HEK293T (cell line): Measurements from ENCODE around the gene FAM53C.

Experiments used
- CTCF ChIA-PET: fragments of 350-600 bp; formaldehyde crosslinking; extraction: SDS; loops from one replicate; lab custom pipeline; 2021; ENCODE audit warnings: antibody characterized with exemption, inconsistent platforms; lab: Yijun Ruan, JAX
- POLR2A ChIA-PET: fragments of 350-600 bp; formaldehyde crosslinking; extraction: SDS; loops from one replicate; lab custom pipeline; 2020; ENCODE audit warnings: antibody characterized with exemption, inconsistent platforms; lab: Yijun Ruan, JAX
- DNase-seq: peaks from one replicate; pipeline ENCODE4 v3.0.0; 2012; ENCODE audit warnings: mixed read lengths; ENCODE audit errors: extremely low spot score
- ARNT ChIP-seq: fragments of 450-650 bp; IDR thresholded peaks from 2 replicates; pipeline ENCODE4 v1.6.1; 2017; ENCODE audit warnings: mild to moderate bottlenecking
- BHLHE40 ChIP-seq: fragments of 450-650 bp; IDR thresholded peaks from 2 replicates; pipeline ENCODE4 v1.6.1; 2016; ENCODE audit warnings: mild to moderate bottlenecking, moderate library complexity, borderline replicate concordance
- CTBP1 ChIP-seq: fragments of 450-650 bp; IDR thresholded peaks from 2 replicates; pipeline ENCODE4 v1.6.1; 2016; ENCODE audit warnings: borderline replicate concordance
- ELF4 ChIP-seq: fragments of 450-650 bp; IDR thresholded peaks from 2 replicates; pipeline ENCODE4 v1.6.1; 2017; ENCODE audit warnings: antibody characterized with exemption
- FOXA1 ChIP-seq: fragments of 450-650 bp; IDR thresholded peaks from 2 replicates; pipeline ENCODE4 v1.6.1; 2016; ENCODE audit warnings: mild to moderate bottlenecking
- FOXK2 ChIP-seq: fragments of 450-650 bp; IDR thresholded peaks from 2 replicates; pipeline ENCODE4 v1.6.1; 2016; ENCODE audit warnings: mild to moderate bottlenecking
- FOXM1 ChIP-seq: fragments of 450-650 bp; IDR thresholded peaks from 2 replicates; pipeline ENCODE4 v1.6.1; 2017; ENCODE audit warnings: mild to moderate bottlenecking, borderline replicate concordance
- HDGF ChIP-seq: fragments of 450-650 bp; IDR thresholded peaks from 2 replicates; pipeline ENCODE4 v1.6.1; 2017; ENCODE audit warnings: antibody characterized with exemption, borderline replicate concordance
- L3MBTL2 ChIP-seq: fragments of 450-650 bp; conservative IDR thresholded peaks from 2 replicates; pipeline ENCODE4 v1.6.1; 2016; ENCODE audit warnings: mild to moderate bottlenecking
- LEF1 ChIP-seq: fragments of 450-650 bp; IDR thresholded peaks from 2 replicates; pipeline ENCODE4 v1.6.1; 2017; ENCODE audit warnings: mild to moderate bottlenecking, borderline replicate concordance
- NFRKB ChIP-seq: fragments of 450-650 bp; IDR thresholded peaks from 2 replicates; pipeline ENCODE4 v1.6.1; 2016; ENCODE audit warnings: mild to moderate bottlenecking, moderate library complexity
- SP1 ChIP-seq: fragments of 450-650 bp; IDR thresholded peaks from 2 replicates; pipeline ENCODE4 v1.6.1; 2017
- SUZ12 ChIP-seq: fragments of 450-650 bp; IDR thresholded peaks from 2 replicates; pipeline ENCODE4 v1.6.1; 2016; ENCODE audit warnings: mild to moderate bottlenecking
- TARDBP ChIP-seq: fragments of 450-650 bp; IDR thresholded peaks from 2 replicates; pipeline ENCODE4 v1.6.1; 2016
- ZNF384 ChIP-seq: fragments of 450-650 bp; IDR thresholded peaks from 2 replicates; pipeline ENCODE4 v1.6.1; 2016
- TF ChIP-seq, protein P1 (sequence below): fragments of 450-650 bp; IDR thresholded peaks from 2 replicates; pipeline ENCODE4 v1.6.1; 2016

FAM53C gene

GRCh38 chr5:138344887-138345622 is 7.0 kb downstream of the FAM53C start:
- TF ChIP-seq NFRKB: no peak
- TF ChIP-seq CTBP1: no peak
- no peak for TF ChIP-seq ARNT
- no peak for TF ChIP-seq L3MBTL2
- no peak for DNase-seq
- POLR2A ChIA-PET: interaction anchor here (1.3 to 1.4 kb wide), 2 partner anchors 13 to 14 kb away, joined by 4 to 5 read pairs; partner anchors contain the start of gene CDC25C
- CTCF ChIA-PET: interaction anchor here (1.3 kb wide), 1 partner anchor 8 kb away, joined by 6 read pairs; no protein-coding TSS in a partner anchor

DNA sequence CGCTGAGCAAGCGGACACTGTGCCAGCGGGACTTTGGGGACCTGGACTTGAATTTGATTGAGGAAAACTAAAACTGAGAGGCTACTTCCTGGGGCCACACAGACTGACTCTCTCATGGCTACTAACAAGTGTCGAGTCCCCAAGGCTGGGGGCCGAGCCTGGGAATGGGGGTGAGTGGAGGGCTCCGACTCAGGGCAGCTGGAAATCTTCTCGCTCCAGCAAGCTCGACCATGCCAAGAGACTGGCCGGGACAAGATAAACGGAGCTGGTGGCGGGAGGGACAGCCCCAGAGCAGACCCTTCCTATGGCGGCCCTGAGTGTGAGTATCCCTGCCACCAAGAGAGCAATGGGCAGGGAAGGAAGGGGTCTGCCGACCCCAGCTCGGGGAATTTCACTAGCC is 8.8 kb downstream of the FAM53C start:
- ChIA-PET CTCF (no interaction called here), POLR2A (interaction anchor here (0.6 to 8.9 kb wide), 3 partner anchors 9 to 16 kb away, joined by 3 to 124 read pairs (median 4); partner anchors contain the start of genes CDC25C and FAM53C)
- DNase-seq: no peak
- TF ChIP-seq SUZ12 (no peak), TARDBP (no peak), FOXM1 (no peak), LEF1 (no peak), NFRKB (no peak), HDGF (no peak), ZNF384 (no peak), CTBP1 (no peak), ELF4 (no peak), ARNT (no peak)

GRCh38 chr5:138349852-138350562 is 11.9 kb downstream of the FAM53C start:
- DNase-seq: no peak
- TF ChIP-seq FOXM1: no peak
- no peak for TF ChIP-seq FOXK2
- TF ChIP-seq ZNF384: no peak
- TF ChIP-seq NFRKB: no peak
- TF ChIP-seq L3MBTL2: no peak
- no peak for TF ChIP-seq SP1
- TF ChIP-seq, protein P1, sequence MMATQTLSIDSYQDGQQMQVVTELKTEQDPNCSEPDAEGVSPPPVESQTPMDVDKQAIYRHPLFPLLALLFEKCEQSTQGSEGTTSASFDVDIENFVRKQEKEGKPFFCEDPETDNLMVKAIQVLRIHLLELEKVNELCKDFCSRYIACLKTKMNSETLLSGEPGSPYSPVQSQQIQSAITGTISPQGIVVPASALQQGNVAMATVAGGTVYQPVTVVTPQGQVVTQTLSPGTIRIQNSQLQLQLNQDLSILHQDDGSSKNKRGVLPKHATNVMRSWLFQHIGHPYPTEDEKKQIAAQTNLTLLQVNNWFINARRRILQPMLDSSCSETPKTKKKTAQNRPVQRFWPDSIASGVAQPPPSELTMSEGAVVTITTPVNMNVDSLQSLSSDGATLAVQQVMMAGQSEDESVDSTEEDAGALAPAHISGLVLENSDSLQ: no peak
- TF ChIP-seq SUZ12: no peak
- no peak for TF ChIP-seq FOXA1
- no peak for TF ChIP-seq LEF1
- no peak for TF ChIP-seq ELF4
- no peak for TF ChIP-seq TARDBP
- no peak for TF ChIP-seq HDGF
- no peak for TF ChIP-seq BHLHE40
- no peak for TF ChIP-seq CTBP1
- no peak for TF ChIP-seq ARNT
- ChIA-PET CTCF (no interaction called here), POLR2A (interaction anchor here (0.6 to 8.9 kb wide), 3 partner anchors 12 to 1941 kb away, joined by 3 to 124 read pairs (median 7); partner anchors contain the start of genes CDC25C and FAM53C)

GRCh38 chr5:138350563-138350890 is 12.5 kb downstream of the FAM53C start:
- POLR2A ChIA-PET: interaction anchor here (8.9 kb wide), 1 partner anchor 13 kb away, joined by 124 read pairs; the partner anchor contains the start of gene FAM53C
- DNase-seq: no peak
- no peak for TF ChIP-seq SP1
- TF ChIP-seq BHLHE40: no peak
- TF ChIP-seq, protein P1: no peak
- no peak for TF ChIP-seq TARDBP
- no peak for TF ChIP-seq ELF4
- TF ChIP-seq ZNF384: no peak
- TF ChIP-seq FOXM1: no peak
- CTCF ChIA-PET: no interaction called here

- TF ChIP-seq SUZ12: no peak
- no peak for TF ChIP-seq L3MBTL2
- TF ChIP-seq HDGF: no peak
- TF ChIP-seq TARDBP: no peak
- TF ChIP-seq SP1: no peak
- no peak for TF ChIP-seq NFRKB
- TF ChIP-seq CTBP1: no peak
- no peak for TF ChIP-seq FOXK2
- no peak for TF ChIP-seq ARNT
- TF ChIP-seq BHLHE40: no peak
- TF ChIP-seq FOXA1: no peak
- TF ChIP-seq, protein P1: no peak
- TF ChIP-seq ZNF384: no peak
- TF ChIP-seq LEF1: no peak
- POLR2A ChIA-PET: interaction anchor here (1.3 to 8.9 kb wide), 3 partner anchors 13 to 137 kb away, joined by 5 to 124 read pairs (median 51); partner anchors contain the start of genes CDC25C and FAM53C
- DNase-seq: no peak
- CTCF ChIA-PET: interaction anchor here (0.5 to 4.6 kb wide), 5 partner anchors 21 to 991 kb away, joined by 3 to 55 read pairs (median 5); partner anchors contain the start of genes BRD8 and KIF20A
Measured at GRCh38 chr5:138351056-138351455, 13.0 kb downstream of the FAM53C start.

DNA sequence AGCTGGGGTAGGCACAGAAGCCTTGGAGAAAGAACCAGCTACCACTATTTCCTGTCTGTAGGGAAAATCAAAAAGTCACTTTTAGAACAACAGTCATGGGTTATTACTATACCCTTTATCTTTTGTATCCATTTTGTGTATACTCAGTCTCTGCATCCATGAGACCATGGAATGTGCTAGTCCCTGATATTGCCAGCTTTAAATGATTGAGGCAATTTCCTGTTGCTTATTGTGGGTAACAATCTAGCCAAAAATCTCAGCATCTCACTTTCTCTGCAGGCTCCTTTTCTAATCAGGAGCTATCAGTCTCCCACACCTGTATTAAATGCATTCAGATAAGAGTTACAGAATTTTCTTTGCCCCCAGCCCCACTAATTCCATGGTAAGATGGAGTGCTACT is 13.5 kb downstream of the FAM53C start:
- DNase-seq: no peak
- POLR2A ChIA-PET: interaction anchor here (1.3 to 8.9 kb wide), 3 partner anchors 14 to 138 kb away, joined by 5 to 124 read pairs (median 51); partner anchors contain the start of genes CDC25C and FAM53C
- CTCF ChIA-PET: interaction anchor here (0.5 to 4.6 kb wide), 22 partner anchors 9 to 991 kb away, joined by 3 to 55 read pairs (median 5); partner anchors contain the start of genes BRD8, CDC25C, FAM53C and KIF20A
- TF ChIP-seq HDGF (no peak), NFRKB (no peak)
